ENCODE results near the gene EIF4G3.
A peak's percentile ranks its signal among the peaks of the same experiment; 100 is the strongest.
"Not testable (repeated sequence)": the region's sequence is repeated elsewhere in the genome, so short reads cannot be mapped to it uniquely, and the experiment has no call there.

EIF4G3 gene

GRCh38 chr1:20811916-20812315 is 364.8 kb downstream of the EIF4G3 start:
- DNase-seq (ENCODE audit: low spot score) = no peak

- no peak for DNase-seq (ENCODE audit: low spot score)
These were observed 383.5 kb downstream of the EIF4G3 start for GRCh38 chr1:20793236-20793635.

GRCh38 chr1:20792196-20792595 is 384.5 kb downstream of the EIF4G3 start:
- DNase-seq (ENCODE audit: low spot score) = no peak

- no peak for DNase-seq (ENCODE audit: low spot score)
These were observed 385.9 kb downstream of the EIF4G3 start for GRCh38 chr1:20790785-20791184.

- not testable (repeated sequence) for DNase-seq (ENCODE audit: low spot score)
These were observed 387.1 kb downstream of the EIF4G3 start for GRCh38 chr1:20789598-20789997.

- peak; percentile 68 for DNase-seq (ENCODE audit: low spot score)
These were observed 388.6 kb downstream of the EIF4G3 start for GRCh38 chr1:20787840-20788795.

GRCh38 chr1:20787029-20787839 is 389.5 kb downstream of the EIF4G3 start, which contains the start of gene HP1BP3:
Gene HP1BP3 (minus strand): TSS chr1:20787307. CDS start chr1:20780440, 6,867 bp downstream.
- DNase-seq (ENCODE audit: low spot score) = peak; percentile 81

- peak; percentile 91 for DNase-seq (ENCODE audit: low spot score)
These were observed 390.3 kb downstream of the EIF4G3 start for GRCh38 chr1:20786253-20787028.

GRCh38 chr1:20785907-20786252 is 390.8 kb downstream of the EIF4G3 start:
- peak; percentile 53 for DNase-seq (ENCODE audit: low spot score)

GRCh38 chr1:20775700-20776099 is 401.0 kb downstream of the EIF4G3 start:
- DNase-seq (ENCODE audit: low spot score) = no peak

GRCh38 chr1:20771780-20772179 is 404.9 kb downstream of the EIF4G3 start:
- DNase-seq (ENCODE audit: low spot score) = no peak

GRCh38 chr1:20770314-20771087 is 406.2 kb downstream of the EIF4G3 start:
- DNase-seq (ENCODE audit: low spot score) = no peak

- no peak for DNase-seq (ENCODE audit: low spot score)
These were observed 409.4 kb downstream of the EIF4G3 start for GRCh38 chr1:20767271-20767670.

- DNase-seq (ENCODE audit: low spot score) = no peak
These were observed 413.3 kb downstream of the EIF4G3 start for GRCh38 chr1:20763417-20763816.

- DNase-seq (ENCODE audit: low spot score) = no peak
These were observed 416.4 kb downstream of the EIF4G3 start for GRCh38 chr1:20760322-20760721.

Data from SW480 (cell line).